Nephron (organoid): ENCODE measurements around the gene CYB5R4.

Source experiments
- H3K27ac Mint-ChIP-seq, 3 experiments: 2 replicates each; pipeline ENCODE4 v1.8.0; 2020; ENCODE audit warnings: mixed read lengths in 3 of 3, mild to moderate bottlenecking in 2 of 3, moderate library complexity in 1 of 3
- H3K27me3 Mint-ChIP-seq: 2 replicates; pipeline ENCODE4 v1.8.0; 2021; ENCODE audit warnings: low read depth, mild to moderate bottlenecking, moderate library complexity, mixed read lengths
- H3K36me3 Mint-ChIP-seq: 2 replicates; pipeline ENCODE4 v1.8.0; 2020; ENCODE audit warnings: low read depth, mixed read lengths
- H3K4me1 Mint-ChIP-seq: 2 replicates; pipeline ENCODE4 v1.8.0; 2020; ENCODE audit warnings: mixed read lengths
- H3K4me3 Mint-ChIP-seq, 3 experiments: 2 replicates each; pipeline ENCODE4 v1.8.0; 2020; ENCODE audit warnings: mild to moderate bottlenecking in 3 of 3, mixed read lengths in 3 of 3, moderate library complexity in 2 of 3
- H3K9me3 Mint-ChIP-seq: 2 replicates; pipeline ENCODE4 v1.8.0; 2020; ENCODE audit warnings: mixed read lengths
- TF ChIP-seq, protein P1 (sequence below), 3 experiments: fragments of 200-600 bp; sonication (generic); IDR thresholded peaks; one replicate each; pipeline ENCODE4 v1.5.0; 2021; ENCODE audit warnings: antibody characterized with exemption in 3 of 3; ENCODE audit not compliant: unreplicated experiment in 3 of 3

CYB5R4 gene

DNA sequence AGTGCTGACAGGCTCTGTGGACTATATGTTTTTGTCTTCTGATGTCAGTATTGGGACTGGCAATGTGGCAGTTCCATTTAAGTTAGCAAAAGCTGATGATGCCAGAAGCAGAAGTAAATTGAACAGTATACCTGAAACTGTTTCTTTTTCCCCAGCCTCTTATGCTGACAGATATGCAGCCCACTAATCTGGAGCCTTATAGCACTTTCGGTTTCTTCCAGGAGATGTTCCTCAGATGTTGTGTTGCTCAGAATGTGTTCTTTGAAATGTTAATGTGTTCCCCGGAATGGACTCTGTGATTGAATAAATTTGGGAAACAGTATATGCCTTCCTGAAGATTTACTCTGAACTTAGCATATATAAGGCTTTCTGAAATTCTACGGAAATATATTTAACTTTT lies 93.3 kb downstream of the CYB5R4 start:
- H3K27me3 Mint-ChIP-seq = no peaks in the 10 kb centered on the region
- no peak overlapping the region for H3K27ac Mint-ChIP-seq
- peaks cover 3% of the 10 kb centered on the region for H3K9me3 Mint-ChIP-seq
- no peak overlapping the region for H3K4me3 Mint-ChIP-seq
- TF ChIP-seq, protein P1, sequence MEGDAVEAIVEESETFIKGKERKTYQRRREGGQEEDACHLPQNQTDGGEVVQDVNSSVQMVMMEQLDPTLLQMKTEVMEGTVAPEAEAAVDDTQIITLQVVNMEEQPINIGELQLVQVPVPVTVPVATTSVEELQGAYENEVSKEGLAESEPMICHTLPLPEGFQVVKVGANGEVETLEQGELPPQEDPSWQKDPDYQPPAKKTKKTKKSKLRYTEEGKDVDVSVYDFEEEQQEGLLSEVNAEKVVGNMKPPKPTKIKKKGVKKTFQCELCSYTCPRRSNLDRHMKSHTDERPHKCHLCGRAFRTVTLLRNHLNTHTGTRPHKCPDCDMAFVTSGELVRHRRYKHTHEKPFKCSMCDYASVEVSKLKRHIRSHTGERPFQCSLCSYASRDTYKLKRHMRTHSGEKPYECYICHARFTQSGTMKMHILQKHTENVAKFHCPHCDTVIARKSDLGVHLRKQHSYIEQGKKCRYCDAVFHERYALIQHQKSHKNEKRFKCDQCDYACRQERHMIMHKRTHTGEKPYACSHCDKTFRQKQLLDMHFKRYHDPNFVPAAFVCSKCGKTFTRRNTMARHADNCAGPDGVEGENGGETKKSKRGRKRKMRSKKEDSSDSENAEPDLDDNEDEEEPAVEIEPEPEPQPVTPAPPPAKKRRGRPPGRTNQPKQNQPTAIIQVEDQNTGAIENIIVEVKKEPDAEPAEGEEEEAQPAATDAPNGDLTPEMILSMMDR (IDR thresholded peaks at IDR 0.05; ENCODE audit: unreplicated experiment in 3 of 3) = no peak
- peaks cover 19% of the 10 kb centered on the region for H3K36me3 Mint-ChIP-seq
- H3K4me1 Mint-ChIP-seq = no peaks in the 10 kb centered on the region

DNA sequence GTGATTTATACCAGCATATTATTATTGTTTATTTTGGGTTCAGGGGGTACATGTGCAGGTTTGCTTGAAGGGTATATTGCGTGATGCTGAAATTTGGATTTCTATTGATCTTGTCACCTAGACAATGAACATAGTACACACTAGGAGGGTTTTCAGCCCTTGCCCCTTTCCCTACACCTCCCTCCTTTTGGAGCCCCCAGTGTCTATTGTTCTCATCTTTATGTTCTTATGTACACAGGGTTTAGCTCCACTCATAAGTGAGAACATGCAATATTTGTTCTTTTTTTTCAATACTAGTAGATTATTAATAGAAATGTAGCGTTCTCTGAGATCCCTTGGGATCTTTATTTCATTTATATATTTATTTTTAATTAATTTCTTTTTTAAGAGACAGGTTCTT lies 94.9 kb downstream of the CYB5R4 start:
- Mint-ChIP-seq H3K9me3 (no peaks in the 10 kb centered on the region), H3K27me3 (no peaks in the 10 kb centered on the region), H3K27ac (no peak overlapping the region), H3K4me3 (no peak overlapping the region), H3K4me1 (no peaks in the 10 kb centered on the region), H3K36me3 (peaks cover 15% of the 10 kb centered on the region)
- TF ChIP-seq, protein P1 (IDR thresholded peaks at IDR 0.05; ENCODE audit: unreplicated experiment in 3 of 3) = no peak

DNA sequence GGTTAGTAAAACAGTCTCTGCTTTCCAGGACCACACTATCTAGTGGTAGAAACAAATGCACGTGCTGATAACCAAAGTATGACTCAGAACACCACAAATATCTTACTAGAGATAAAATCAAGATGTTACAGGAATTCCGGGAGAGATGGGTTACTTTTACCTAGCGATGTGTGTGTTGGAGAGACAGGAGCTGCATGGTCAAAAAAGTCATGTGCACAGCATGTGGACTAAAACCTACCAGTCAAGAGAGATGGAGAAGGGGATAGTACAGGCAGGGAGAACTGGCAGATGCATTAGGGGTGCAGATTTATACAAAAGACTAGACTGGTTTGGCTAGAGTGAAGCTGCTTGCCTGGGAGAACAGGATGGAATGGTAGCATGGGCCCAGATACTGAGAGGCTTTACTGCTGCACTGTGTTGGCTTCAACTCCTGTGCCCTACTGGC lies 98.8 kb downstream of the CYB5R4 start:
- no peaks in the 10 kb centered on the region for H3K4me1 Mint-ChIP-seq
- H3K27ac Mint-ChIP-seq = no peak overlapping the region
- H3K9me3 Mint-ChIP-seq = no peaks in the 10 kb centered on the region
- H3K4me3 Mint-ChIP-seq = no peak overlapping the region
- TF ChIP-seq, protein P1 (IDR thresholded peaks at IDR 0.05; ENCODE audit: unreplicated experiment in 3 of 3) = no peak
- no peaks in the 10 kb centered on the region for H3K27me3 Mint-ChIP-seq
- peaks cover 27% of the 10 kb centered on the region for H3K36me3 Mint-ChIP-seq

DNA sequence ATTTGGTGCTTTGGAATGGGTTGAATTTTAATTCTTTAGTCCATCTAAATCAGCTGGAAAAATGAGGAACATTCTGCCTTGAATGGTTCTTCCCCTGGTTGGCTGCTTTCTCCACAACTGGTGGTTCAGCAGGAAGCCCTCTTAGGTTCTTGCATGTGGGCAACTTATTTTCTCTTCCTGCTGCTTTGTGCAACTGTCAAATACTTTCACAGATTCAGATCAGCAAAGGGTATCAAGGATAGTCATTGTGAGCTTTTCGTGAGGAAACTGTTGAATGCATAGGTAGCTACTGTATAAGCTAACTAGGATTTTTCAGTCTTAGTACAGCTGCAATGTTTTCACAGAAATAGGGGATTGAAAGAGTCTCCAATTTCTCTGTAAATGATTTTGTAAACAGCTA lies 101.2 kb downstream of the CYB5R4 start:
- Mint-ChIP-seq H3K36me3 (peaks cover 39% of the 10 kb centered on the region), H3K4me3 (no peak overlapping the region), H3K4me1 (no peaks in the 10 kb centered on the region), H3K27me3 (no peaks in the 10 kb centered on the region), H3K27ac (no peak overlapping the region), H3K9me3 (peaks cover 14% of the 10 kb centered on the region)
- TF ChIP-seq, protein P1 (IDR thresholded peaks at IDR 0.05; ENCODE audit: unreplicated experiment in 3 of 3) = no peak

DNA sequence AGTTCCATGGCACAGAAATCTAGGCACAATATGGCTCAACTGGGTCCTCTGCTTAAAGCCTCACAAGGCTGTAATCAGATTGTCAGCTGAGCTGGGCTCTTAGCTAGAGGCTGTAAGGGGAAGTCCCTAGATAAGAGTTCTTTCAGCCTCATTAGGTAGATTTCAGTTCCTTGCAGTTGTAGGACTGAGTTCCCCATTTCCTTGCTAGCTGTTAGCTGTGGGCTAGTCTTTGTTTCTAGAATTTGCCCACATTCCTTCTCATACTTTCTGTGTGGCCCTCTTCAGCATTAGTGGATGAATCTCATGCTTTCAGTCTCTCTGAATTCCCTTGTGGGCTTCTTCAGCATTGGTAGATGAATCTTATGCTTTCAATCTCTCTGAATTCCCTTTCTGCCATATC lies 103.1 kb downstream of the CYB5R4 start:
- Mint-ChIP-seq H3K4me3 (no peak overlapping the region), H3K27ac (no peak overlapping the region), H3K9me3 (peaks cover 28% of the 10 kb centered on the region), H3K4me1 (no peaks in the 10 kb centered on the region), H3K27me3 (no peaks in the 10 kb centered on the region), H3K36me3 (peaks cover 41% of the 10 kb centered on the region)
- TF ChIP-seq, protein P1 (IDR thresholded peaks at IDR 0.05; ENCODE audit: unreplicated experiment in 3 of 3) = no peak

DNA sequence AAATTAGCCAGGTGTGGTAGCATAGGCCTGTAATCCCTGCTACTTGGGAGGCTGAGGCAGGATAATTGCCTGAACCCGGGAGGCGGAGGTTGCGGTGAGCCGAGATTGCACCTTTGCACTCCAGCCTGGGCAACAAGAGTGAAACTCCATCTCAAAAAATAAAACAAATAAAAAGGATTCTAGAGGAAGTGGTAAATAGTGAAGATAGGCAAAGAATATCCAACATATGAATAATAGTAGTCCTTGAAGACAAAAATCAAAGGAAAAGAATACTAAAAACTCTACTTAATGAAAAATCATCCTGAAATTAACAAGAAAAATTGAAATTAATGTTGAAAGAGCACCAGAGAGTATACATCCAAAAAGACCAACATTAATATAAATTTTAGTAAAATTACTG lies 107.0 kb downstream of the CYB5R4 start:
- no peaks in the 10 kb centered on the region for H3K27me3 Mint-ChIP-seq
- peaks cover 39% of the 10 kb centered on the region for H3K9me3 Mint-ChIP-seq
- H3K4me3 Mint-ChIP-seq = no peak overlapping the region
- peaks cover 39% of the 10 kb centered on the region for H3K36me3 Mint-ChIP-seq
- TF ChIP-seq, protein P1 (IDR thresholded peaks at IDR 0.05; ENCODE audit: unreplicated experiment in 3 of 3) = no peak
- no peaks in the 10 kb centered on the region for H3K4me1 Mint-ChIP-seq
- H3K27ac Mint-ChIP-seq = no peak overlapping the region
